SK-N-MC (cell line): ENCODE results near the gene MC1R.

Experiments used
- EZH2 ChIP-seq: fragments of 200-600 bp; sonication (generic); IDR thresholded peaks from one replicate; pipeline ENCODE4 v1.6.1; 2017; ENCODE audit warnings: antibody characterized with exemption
- FOXP2 ChIP-seq: optimal IDR thresholded peaks from 2 replicates; pipeline ENCODE3; 2011; ENCODE audit warnings: mild to moderate bottlenecking, moderate library complexity; ENCODE audit not compliant: insufficient read depth; ENCODE audit errors: extremely low read length, control extremely low read depth
- POLR2AphosphoS5 ChIP-seq: IDR thresholded peaks from 2 replicates; pipeline ENCODE4 v1.6.1; 2012; ENCODE audit warnings: mild to moderate bottlenecking, low read depth, low read length, borderline replicate concordance

- no peak for TF ChIP-seq POLR2AphosphoS5
- no peak for TF ChIP-seq EZH2
- no peak for TF ChIP-seq FOXP2
Measured at GRCh38 chr16:89925596-89926079, 7.0 kb downstream of the MC1R start.
